DOHH2 (cell line): Measurements from ENCODE around the gene KDM4C.

Experiments
- H3F3A ChIP-seq: fragments of 200-600 bp; sonication (generic), shearing (Covaris generic); 2 replicates; pipeline ENCODE4 v1.6.0; 2016; ENCODE audit warnings: antibody characterized with exemption, mild to moderate bottlenecking; ENCODE audit not compliant: control insufficient read depth, insufficient read depth
- H3K27ac ChIP-seq: fragments of 200-600 bp; sonication (generic); 2 replicates; pipeline ENCODE4 v1.5.1; 2014; ENCODE audit warnings: low read depth, mild to moderate bottlenecking, low read length, moderate library complexity
- H3K27me3 ChIP-seq: fragments of 200-600 bp; sonication (generic); 2 replicates; pipeline ENCODE4 v1.6.1; 2014; ENCODE audit warnings: mild to moderate bottlenecking, low read length, mixed read lengths; ENCODE audit not compliant: control insufficient read depth
- H3K36me3 ChIP-seq: fragments of 200-600 bp; sonication (generic); 2 replicates; pipeline ENCODE4 v1.6.1; 2014; ENCODE audit warnings: mild to moderate bottlenecking, low read length, moderate library complexity, mixed read lengths; ENCODE audit not compliant: control insufficient read depth
- H3K4me1 ChIP-seq: fragments of 200-600 bp; sonication (generic); 2 replicates; pipeline ENCODE4 v1.6.1; 2014; ENCODE audit warnings: mild to moderate bottlenecking, low read length, mixed read lengths; ENCODE audit not compliant: control insufficient read depth
- H3K4me2 ChIP-seq: fragments of 200-600 bp; sonication (generic); 2 replicates; pipeline ENCODE4 v1.6.0; 2014; ENCODE audit warnings: mild to moderate bottlenecking, low read length, moderate library complexity
- H3K4me3 ChIP-seq: fragments of 200-600 bp; sonication (generic); 2 replicates; pipeline ENCODE4 v1.5.1; 2014; ENCODE audit warnings: mild to moderate bottlenecking, low read length, mixed read lengths
- H3K79me2 ChIP-seq: fragments of 200-600 bp; sonication (generic); 2 replicates; pipeline ENCODE4 v1.6.1; 2014; ENCODE audit warnings: mild to moderate bottlenecking, low read length, mixed read lengths; ENCODE audit not compliant: control insufficient read depth
- H3K9me2 ChIP-seq: fragments of 200-600 bp; sonication (generic); replicated peaks from 2 replicates; pipeline ENCODE4 v1.6.1; 2014; ENCODE audit warnings: mild to moderate bottlenecking, low read length, mixed read lengths; ENCODE audit not compliant: control insufficient read depth
- H3K9me3 ChIP-seq: fragments of 200-600 bp; sonication (generic); 2 replicates; pipeline ENCODE4 v1.6.1; 2014; ENCODE audit warnings: antibody characterized with exemption, low read length, mixed read lengths; ENCODE audit not compliant: control insufficient read depth, insufficient read depth
- H4K20me1 ChIP-seq: fragments of 200-600 bp; sonication (generic); 2 replicates; pipeline ENCODE4 v1.6.0; 2014; ENCODE audit warnings: low read depth, mild to moderate bottlenecking, antibody characterized with exemption, low read length, moderate library complexity; ENCODE audit not compliant: control insufficient read depth, insufficient read depth
- EZH2phosphoT487 ChIP-seq: fragments of 200-600 bp; sonication (generic); IDR thresholded peaks from 2 replicates; pipeline ENCODE4 v1.6.1; 2017; ENCODE audit warnings: borderline replicate concordance, mild to moderate bottlenecking, antibody characterized with exemption, low read length, moderate library complexity, mixed read lengths
- TF ChIP-seq, protein P1 (sequence below): fragments of 200-600 bp; sonication (generic); IDR thresholded peaks from one replicate; pipeline ENCODE4 v1.5.1; 2014; ENCODE audit warnings: antibody characterized with exemption, mild to moderate bottlenecking, low read depth, low read length; ENCODE audit not compliant: poor library complexity, severe bottlenecking

KDM4C gene

DNA sequence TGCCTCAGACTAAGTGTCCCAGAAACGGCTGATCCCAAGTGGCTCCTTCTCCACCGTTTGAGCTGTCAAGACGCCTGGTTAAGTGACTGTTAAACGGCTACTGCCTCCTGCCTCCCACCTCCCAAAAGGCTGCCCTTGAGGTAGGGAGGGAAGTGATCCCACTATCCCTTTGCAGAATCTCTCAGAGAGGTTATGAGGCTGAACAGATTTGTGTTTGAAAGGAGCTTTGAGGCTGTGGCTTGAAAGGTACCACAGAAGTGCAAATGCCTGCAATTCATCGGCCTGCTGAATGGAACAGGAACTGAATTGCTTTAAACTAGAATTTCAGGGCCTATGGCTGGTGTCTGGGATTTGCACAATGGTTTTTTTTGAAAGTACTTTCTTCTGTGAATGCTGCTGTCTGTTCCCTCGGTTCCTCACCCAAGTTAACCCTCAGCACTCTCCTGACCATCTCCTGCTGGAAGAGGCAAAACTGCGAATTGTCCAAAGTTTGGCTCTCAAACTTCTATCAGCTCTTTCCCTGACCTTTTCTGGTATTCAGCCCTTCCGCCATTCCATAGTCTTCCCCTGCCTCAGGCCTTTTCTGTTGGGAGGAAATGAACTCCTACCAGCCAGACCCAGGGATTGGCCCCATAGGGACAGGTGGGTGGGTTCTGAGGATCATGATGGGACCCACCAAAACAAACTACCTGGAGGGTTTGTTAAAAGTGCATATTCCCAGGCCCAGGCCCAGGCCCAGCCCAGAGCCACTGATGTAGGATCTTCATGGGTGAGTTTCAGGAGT is 453.3 kb downstream of the KDM4C start:
- Histone ChIP-seq H3F3A (no peaks in the 10 kb centered on the region), H4K20me1 (no peaks in the 10 kb centered on the region), H3K79me2 (no peaks in the 10 kb centered on the region), H3K36me3 (no peaks in the 10 kb centered on the region), H3K4me1 (no peaks in the 10 kb centered on the region), H3K27me3 (no peaks in the 10 kb centered on the region), H3K9me2 (no peaks in the 10 kb centered on the region), H3K27ac (no peak overlapping the region), H3K4me2 (no peak overlapping the region), H3K4me3 (no peak overlapping the region), H3K9me3 (no peaks in the 10 kb centered on the region)
- TF ChIP-seq, protein P1, sequence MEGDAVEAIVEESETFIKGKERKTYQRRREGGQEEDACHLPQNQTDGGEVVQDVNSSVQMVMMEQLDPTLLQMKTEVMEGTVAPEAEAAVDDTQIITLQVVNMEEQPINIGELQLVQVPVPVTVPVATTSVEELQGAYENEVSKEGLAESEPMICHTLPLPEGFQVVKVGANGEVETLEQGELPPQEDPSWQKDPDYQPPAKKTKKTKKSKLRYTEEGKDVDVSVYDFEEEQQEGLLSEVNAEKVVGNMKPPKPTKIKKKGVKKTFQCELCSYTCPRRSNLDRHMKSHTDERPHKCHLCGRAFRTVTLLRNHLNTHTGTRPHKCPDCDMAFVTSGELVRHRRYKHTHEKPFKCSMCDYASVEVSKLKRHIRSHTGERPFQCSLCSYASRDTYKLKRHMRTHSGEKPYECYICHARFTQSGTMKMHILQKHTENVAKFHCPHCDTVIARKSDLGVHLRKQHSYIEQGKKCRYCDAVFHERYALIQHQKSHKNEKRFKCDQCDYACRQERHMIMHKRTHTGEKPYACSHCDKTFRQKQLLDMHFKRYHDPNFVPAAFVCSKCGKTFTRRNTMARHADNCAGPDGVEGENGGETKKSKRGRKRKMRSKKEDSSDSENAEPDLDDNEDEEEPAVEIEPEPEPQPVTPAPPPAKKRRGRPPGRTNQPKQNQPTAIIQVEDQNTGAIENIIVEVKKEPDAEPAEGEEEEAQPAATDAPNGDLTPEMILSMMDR, result no peak
- TF ChIP-seq EZH2phosphoT487, result no peak

DNA sequence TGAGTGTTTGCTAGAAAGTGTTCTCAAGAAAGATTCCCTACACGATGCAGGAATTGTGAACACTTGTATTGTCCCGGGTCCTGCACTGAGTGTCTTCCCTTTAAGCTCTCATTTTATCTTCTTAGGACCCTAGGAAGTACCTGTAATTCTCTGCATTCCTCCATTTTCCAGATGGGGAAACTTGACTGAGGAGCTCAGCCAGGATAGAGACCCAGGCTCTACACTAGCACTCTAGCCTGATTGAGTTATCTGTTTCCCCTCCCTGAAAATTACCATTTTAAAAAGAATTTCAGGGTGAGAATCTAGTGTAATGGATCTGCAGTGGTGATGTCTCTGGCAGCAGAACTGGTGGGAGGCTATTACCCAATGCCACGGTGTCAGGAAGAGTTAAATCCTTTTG is 453.9 kb downstream of the KDM4C start:
- H3K36me3 ChIP-seq, result no peaks in the 10 kb centered on the region
- H3K4me2 ChIP-seq, result no peak overlapping the region
- H3K79me2 ChIP-seq, result no peaks in the 10 kb centered on the region
- no peak overlapping the region for H3K27ac ChIP-seq
- no peak overlapping the region for H3K4me3 ChIP-seq
- H3K9me3 ChIP-seq, result no peaks in the 10 kb centered on the region
- H3K9me2 ChIP-seq, result no peaks in the 10 kb centered on the region
- no peaks in the 10 kb centered on the region for H3K4me1 ChIP-seq
- H3F3A ChIP-seq, result no peaks in the 10 kb centered on the region
- no peaks in the 10 kb centered on the region for H3K27me3 ChIP-seq
- H4K20me1 ChIP-seq, result no peaks in the 10 kb centered on the region
- TF ChIP-seq, protein P1, result no peak
- TF ChIP-seq EZH2phosphoT487, result no peak

DNA sequence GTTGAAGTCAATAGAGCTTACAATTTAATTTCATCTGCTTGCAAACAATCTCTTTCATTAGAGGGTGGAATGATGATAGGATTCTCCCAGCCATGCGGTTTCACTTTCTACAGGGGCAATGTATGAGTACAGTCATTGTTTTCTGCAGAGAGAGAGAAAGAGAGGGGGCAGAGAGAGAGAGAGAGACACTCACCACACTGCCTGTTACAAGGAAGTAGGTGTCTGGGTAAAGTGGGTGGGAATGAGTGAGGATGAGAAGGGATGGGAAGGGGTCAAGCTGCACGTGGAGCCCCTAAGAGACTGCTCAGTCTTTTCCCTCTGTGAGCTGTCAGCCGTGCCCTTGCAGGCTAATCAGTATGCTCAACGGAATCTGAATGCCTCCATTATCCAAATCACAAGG is 454.3 kb downstream of the KDM4C start:
- no peaks in the 10 kb centered on the region for H3F3A ChIP-seq
- H3K27ac ChIP-seq, result no peak overlapping the region
- no peaks in the 10 kb centered on the region for H3K27me3 ChIP-seq
- H3K4me1 ChIP-seq, result no peaks in the 10 kb centered on the region
- no peaks in the 10 kb centered on the region for H3K36me3 ChIP-seq
- H4K20me1 ChIP-seq, result no peaks in the 10 kb centered on the region
- no peak for TF ChIP-seq EZH2phosphoT487
- TF ChIP-seq, protein P1, result no peak
- H3K79me2 ChIP-seq, result no peaks in the 10 kb centered on the region
- H3K9me2 ChIP-seq, result no peaks in the 10 kb centered on the region
- H3K9me3 ChIP-seq, result no peaks in the 10 kb centered on the region
- H3K4me3 ChIP-seq, result no peak overlapping the region
- H3K4me2 ChIP-seq, result no peak overlapping the region
